Measurements from ENCODE around the gene XPO6.

DNA sequence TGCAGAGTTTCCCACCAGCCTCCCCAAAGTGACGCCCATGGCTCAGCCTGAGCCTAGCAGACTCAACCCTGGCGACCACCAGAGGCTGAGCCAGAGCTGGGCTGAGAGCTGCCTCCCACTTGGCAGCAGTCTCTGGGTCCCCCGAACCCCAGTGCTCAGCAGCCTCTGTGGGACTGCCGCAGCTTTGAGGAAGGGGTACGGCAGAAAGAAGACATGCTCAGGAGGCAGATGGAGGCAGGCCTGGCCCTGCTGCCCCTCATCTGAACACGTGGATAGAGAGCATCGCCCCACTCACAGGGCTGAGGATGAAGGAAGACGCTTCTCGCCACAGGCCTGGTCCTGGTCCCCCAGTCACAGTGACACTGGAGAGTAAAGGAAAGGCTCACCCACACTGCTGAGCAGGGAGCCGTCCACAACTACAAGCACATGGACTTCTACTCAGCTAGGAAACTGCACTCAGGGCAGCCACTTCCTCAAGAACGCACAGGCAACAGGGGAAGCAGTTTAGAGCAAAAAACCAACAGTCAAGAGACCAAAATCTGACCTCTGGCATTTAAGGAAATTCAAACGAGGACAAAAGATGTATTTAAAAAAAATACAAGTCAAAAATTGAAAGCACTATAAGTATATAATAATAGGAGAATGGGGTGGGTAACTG lies 103.0 kb downstream of the XPO6 start:
- TF ChIP-seq CTCF (IDR thresholded peaks at IDR 0.05) (no peak), POLR2A (IDR thresholded peaks at IDR 0.05) (no peak)

All from tibial nerve (tissue), 3 donors.